ENCODE measurements around the gene PRKCA. TPM values are rescaled to one million over a fixed set of nuclear protein-coding genes. Genes with fewer than 3 reads are reported as not detected.

The PRKCA gene
- total and polyA plus RNA-seq, 10 of the 15 experiments (the other 5 are each of a cell fraction or from before 2014, with no cell fraction given), result 0.11 to 14.6 (median 0.72) TPM

DNA sequence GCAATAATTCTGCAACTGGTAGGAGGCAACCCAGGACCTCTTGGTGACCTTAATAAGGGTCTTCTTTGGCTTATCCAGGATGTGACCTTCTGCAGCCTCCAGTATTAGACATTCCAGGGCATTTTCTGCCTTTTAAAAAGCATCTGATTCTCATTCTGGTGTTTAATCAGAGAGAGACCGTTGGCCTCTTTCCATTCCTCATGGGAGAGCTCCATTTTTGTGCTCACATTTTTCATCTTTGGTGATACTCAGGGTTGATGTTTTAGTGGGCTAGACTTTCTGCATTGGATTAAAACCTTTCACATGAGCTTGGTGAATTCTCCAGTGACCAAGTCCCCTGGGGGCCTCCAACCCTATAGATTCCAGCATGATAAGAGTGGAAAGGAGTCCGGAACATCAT, 382.3 kb downstream of the PRKCA start:
- Histone ChIP-seq H4K20me1 (ENCODE audit: control insufficient read depth, insufficient read depth) (no peaks in the 10 kb centered on the region), H3K79me2 (ENCODE audit: control insufficient read depth, insufficient read depth, low read length) (no peaks in the 10 kb centered on the region), H3K27me3 (replicated peaks in 1 of 2; ENCODE audit: control insufficient read depth in 2 of 2, insufficient read depth in 2 of 2, low read length in 1 of 2) (no peaks in the 10 kb centered on the region), H2AFZ (ENCODE audit: control insufficient read depth, low read depth, low read length) (no peak overlapping the region), H3K9ac (ENCODE audit: control insufficient read depth, insufficient read depth, low read length) (no peak overlapping the region), H3K4me3 (no peak overlapping the region), H3K27ac (ENCODE audit: control insufficient read depth, insufficient read depth) (no peak overlapping the region), H3K9me3 (replicated peaks; ENCODE audit: control insufficient read depth, insufficient read depth, low read length) (no peaks in the 10 kb centered on the region), H3K4me1 (ENCODE audit: control insufficient read depth, insufficient read depth, low read length) (no peaks in the 10 kb centered on the region), H3K36me3 (ENCODE audit: control insufficient read depth in 2 of 2, insufficient read depth in 2 of 2, low read length in 1 of 2) (no peaks in the 10 kb centered on the region; a peak in 1 of 4 replicates), H3K4me2 (ENCODE audit: control insufficient read depth, insufficient read depth) (no peak overlapping the region)
- CTCF ChIA-PET, result interaction anchor here (0.6 kb wide), 1 partner anchor 30 kb away, joined by 3 read pairs; no protein-coding TSS in a partner anchor
- intact Hi-C loops (cut with micrococcal nuclease; ENCODE audit: unreplicated experiment) (no loop called here), in situ Hi-C loops (cut with MboI) (no loop called here)
- WGBS (ENCODE audit: insufficient coverage, insufficient replicate concordance, low lambda C conversion rate, missing lambda C conversion rate), result 0% methylated on average over 2 of the region's 2 CpGs
- SMC1A ChIA-PET (ENCODE audit: uncharacterized antibody, unreplicated experiment), result interaction anchor here (1.1 to 3.9 kb wide), 4 partner anchors 8 to 20 kb away, joined by 3 to 14 read pairs (median 8); no protein-coding TSS in a partner anchor
- RAD21 ChIA-PET (ENCODE audit: unreplicated experiment), result interaction anchor here (2.1 kb wide), 1 partner anchor 14 kb away, joined by 5 read pairs; no protein-coding TSS in a partner anchor
- ATAC-seq, result no peak
- no peak for FAIRE-seq
- BruUV-seq (replicated peaks), result no TSS peak
- POLR2A ChIA-PET, result no interaction called here
- no peak for DNase-seq (ENCODE audit: low read depth, low spot score)
- no peak for TF ChIP-seq GABPA (IDR thresholded peaks at IDR 0.05; ENCODE audit: low read depth)
- TF ChIP-seq JUNB (IDR thresholded peaks at IDR 0.05), result no peak
- TF ChIP-seq RELA (IDR thresholded peaks at IDR 0.05; ENCODE audit: borderline replicate concordance, partially characterized antibody), result no peak
- TF ChIP-seq ZNF24 (IDR thresholded peaks at IDR 0.05), result no peak
- TF ChIP-seq YY1 (IDR thresholded peaks at IDR 0.05; ENCODE audit: low read depth, low read length), result no peak
- no peak for TF ChIP-seq PAX5 (IDR thresholded peaks at IDR 0.05; ENCODE audit: borderline replicate concordance, low read depth, low read length)
- no peak for TF ChIP-seq STAT1 (conservative IDR thresholded peaks at IDR 0.05)
- TF ChIP-seq CHD2 (IDR thresholded peaks at IDR 0.05; ENCODE audit: borderline replicate concordance, low read depth, low read length), result no peak
- TF ChIP-seq SMAD1 (IDR thresholded peaks at IDR 0.05; ENCODE audit: low read depth, partially characterized antibody), result no peak
- TF ChIP-seq, protein P1, sequence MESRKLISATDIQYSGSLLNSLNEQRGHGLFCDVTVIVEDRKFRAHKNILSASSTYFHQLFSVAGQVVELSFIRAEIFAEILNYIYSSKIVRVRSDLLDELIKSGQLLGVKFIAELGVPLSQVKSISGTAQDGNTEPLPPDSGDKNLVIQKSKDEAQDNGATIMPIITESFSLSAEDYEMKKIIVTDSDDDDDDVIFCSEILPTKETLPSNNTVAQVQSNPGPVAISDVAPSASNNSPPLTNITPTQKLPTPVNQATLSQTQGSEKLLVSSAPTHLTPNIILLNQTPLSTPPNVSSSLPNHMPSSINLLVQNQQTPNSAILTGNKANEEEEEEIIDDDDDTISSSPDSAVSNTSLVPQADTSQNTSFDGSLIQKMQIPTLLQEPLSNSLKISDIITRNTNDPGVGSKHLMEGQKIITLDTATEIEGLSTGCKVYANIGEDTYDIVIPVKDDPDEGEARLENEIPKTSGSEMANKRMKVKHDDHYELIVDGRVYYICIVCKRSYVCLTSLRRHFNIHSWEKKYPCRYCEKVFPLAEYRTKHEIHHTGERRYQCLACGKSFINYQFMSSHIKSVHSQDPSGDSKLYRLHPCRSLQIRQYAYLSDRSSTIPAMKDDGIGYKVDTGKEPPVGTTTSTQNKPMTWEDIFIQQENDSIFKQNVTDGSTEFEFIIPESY (IDR thresholded peaks at IDR 0.05), result no peak
- TF ChIP-seq, protein P2, sequence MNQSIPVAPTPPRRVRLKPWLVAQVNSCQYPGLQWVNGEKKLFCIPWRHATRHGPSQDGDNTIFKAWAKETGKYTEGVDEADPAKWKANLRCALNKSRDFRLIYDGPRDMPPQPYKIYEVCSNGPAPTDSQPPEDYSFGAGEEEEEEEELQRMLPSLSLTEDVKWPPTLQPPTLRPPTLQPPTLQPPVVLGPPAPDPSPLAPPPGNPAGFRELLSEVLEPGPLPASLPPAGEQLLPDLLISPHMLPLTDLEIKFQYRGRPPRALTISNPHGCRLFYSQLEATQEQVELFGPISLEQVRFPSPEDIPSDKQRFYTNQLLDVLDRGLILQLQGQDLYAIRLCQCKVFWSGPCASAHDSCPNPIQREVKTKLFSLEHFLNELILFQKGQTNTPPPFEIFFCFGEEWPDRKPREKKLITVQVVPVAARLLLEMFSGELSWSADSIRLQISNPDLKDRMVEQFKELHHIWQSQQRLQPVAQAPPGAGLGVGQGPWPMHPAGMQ (IDR thresholded peaks at IDR 0.05; ENCODE audit: borderline replicate concordance), result no peak
- no peak for TF ChIP-seq BMI1 (IDR thresholded peaks at IDR 0.05; ENCODE audit: borderline replicate concordance)
- TF ChIP-seq, protein P3, sequence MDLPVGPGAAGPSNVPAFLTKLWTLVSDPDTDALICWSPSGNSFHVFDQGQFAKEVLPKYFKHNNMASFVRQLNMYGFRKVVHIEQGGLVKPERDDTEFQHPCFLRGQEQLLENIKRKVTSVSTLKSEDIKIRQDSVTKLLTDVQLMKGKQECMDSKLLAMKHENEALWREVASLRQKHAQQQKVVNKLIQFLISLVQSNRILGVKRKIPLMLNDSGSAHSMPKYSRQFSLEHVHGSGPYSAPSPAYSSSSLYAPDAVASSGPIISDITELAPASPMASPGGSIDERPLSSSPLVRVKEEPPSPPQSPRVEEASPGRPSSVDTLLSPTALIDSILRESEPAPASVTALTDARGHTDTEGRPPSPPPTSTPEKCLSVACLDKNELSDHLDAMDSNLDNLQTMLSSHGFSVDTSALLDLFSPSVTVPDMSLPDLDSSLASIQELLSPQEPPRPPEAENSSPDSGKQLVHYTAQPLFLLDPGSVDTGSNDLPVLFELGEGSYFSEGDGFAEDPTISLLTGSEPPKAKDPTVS (IDR thresholded peaks at IDR 0.05; ENCODE audit: low read depth, low read length), result no peak
- TF ChIP-seq HDGF (IDR thresholded peaks at IDR 0.05), result no peak
- TF ChIP-seq NR2C2 (IDR thresholded peaks at IDR 0.05; ENCODE audit: borderline replicate concordance, control insufficient read depth, insufficient read length, low read depth), result no peak
- TF ChIP-seq, protein P4, sequence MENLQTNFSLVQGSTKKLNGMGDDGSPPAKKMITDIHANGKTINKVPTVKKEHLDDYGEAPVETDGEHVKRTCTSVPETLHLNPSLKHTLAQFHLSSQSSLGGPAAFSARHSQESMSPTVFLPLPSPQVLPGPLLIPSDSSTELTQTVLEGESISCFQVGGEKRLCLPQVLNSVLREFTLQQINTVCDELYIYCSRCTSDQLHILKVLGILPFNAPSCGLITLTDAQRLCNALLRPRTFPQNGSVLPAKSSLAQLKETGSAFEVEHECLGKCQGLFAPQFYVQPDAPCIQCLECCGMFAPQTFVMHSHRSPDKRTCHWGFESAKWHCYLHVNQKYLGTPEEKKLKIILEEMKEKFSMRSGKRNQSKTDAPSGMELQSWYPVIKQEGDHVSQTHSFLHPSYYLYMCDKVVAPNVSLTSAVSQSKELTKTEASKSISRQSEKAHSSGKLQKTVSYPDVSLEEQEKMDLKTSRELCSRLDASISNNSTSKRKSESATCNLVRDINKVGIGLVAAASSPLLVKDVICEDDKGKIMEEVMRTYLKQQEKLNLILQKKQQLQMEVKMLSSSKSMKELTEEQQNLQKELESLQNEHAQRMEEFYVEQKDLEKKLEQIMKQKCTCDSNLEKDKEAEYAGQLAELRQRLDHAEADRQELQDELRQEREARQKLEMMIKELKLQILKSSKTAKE (IDR thresholded peaks at IDR 0.05; ENCODE audit: low read depth, poor library complexity, severe bottlenecking), result no peak
- TF ChIP-seq ZZZ3 (IDR thresholded peaks at IDR 0.05; ENCODE audit: control insufficient read depth, insufficient read length, low read depth), result no peak

All from GM12878 (cell line).